ENCODE measurements around the gene WNT7A.

Gene WNT7A

GRCh38 chr3:13827256-13827655 is 52.6 kb downstream of the WNT7A start:
- no peaks in the 10 kb centered on the region for H3K36me3 ChIP-seq (ENCODE audit: control insufficient read depth, insufficient read depth, low read length)

GRCh38 chr3:13826672-13827071 is 53.2 kb downstream of the WNT7A start:
- Histone ChIP-seq H3K9ac (ENCODE audit: low read length) (no peak overlapping the region), H3K27me3 (ENCODE audit: control insufficient read depth, insufficient read depth, low read length) (no peaks in the 10 kb centered on the region), H3K9me3 (ENCODE audit: control insufficient read depth, low read length) (no peaks in the 10 kb centered on the region), H3K4me3 (ENCODE audit: low read length) (no peak overlapping the region), H3K36me3 (ENCODE audit: control insufficient read depth, insufficient read depth, low read length) (no peaks in the 10 kb centered on the region), H3K4me1 (ENCODE audit: control insufficient read depth, insufficient read depth, low read length) (no peaks in the 10 kb centered on the region)

More at GRCh38 chr3:13827256-13827655, 52.6 kb downstream of the WNT7A start:
- Histone ChIP-seq H3K9me3 (ENCODE audit: control insufficient read depth, low read length) (no peaks in the 10 kb centered on the region), H3K4me1 (ENCODE audit: control insufficient read depth, insufficient read depth, low read length) (no peaks in the 10 kb centered on the region), H3K27me3 (ENCODE audit: control insufficient read depth, insufficient read depth, low read length) (no peaks in the 10 kb centered on the region), H3K4me3 (ENCODE audit: low read length) (no peak overlapping the region), H3K9ac (ENCODE audit: low read length) (no peak overlapping the region)

DNA sequence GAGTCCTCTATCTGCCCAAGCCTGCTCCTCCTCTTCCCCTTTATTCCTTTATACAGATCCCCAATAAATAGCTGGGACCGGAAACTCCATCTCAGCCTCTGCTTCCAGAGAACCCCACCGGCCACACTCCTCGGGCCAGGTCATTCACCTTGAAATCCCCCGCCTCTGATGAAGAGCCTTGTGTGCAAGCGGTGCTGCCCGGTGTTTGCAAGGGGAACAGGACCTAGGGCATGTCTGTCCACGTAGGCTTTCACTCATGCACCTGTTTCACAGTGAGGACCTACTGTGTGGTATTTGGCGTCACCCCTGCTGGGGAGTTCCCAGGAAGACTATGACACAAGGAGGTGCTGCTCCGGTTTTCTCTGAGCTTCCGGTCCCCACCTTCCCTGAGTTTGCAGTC is 54.0 kb downstream of the WNT7A start:
- Histone ChIP-seq H3K9ac (ENCODE audit: low read length) (no peak overlapping the region), H3K4me1 (ENCODE audit: control insufficient read depth, insufficient read depth, low read length) (no peaks in the 10 kb centered on the region), H3K4me3 (ENCODE audit: low read length) (no peak overlapping the region), H3K9me3 (ENCODE audit: control insufficient read depth, low read length) (no peaks in the 10 kb centered on the region), H3K36me3 (ENCODE audit: control insufficient read depth, insufficient read depth, low read length) (no peaks in the 10 kb centered on the region), H3K27me3 (ENCODE audit: control insufficient read depth, insufficient read depth, low read length) (no peaks in the 10 kb centered on the region)

DNA sequence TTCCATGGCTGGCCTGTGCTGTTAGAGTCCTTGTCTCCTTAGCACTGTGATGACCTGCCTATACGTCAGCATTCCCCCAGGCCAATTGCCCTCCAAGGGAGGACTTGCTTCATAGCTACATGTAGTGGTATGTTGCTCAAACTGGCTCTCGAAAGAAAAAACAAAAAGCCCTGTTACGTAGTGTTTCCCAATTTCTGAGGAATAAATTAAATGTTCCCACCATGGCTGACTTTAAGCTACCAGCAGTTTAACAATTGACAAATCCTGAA is 54.6 kb downstream of the WNT7A start:
- Histone ChIP-seq H3K4me1 (ENCODE audit: control insufficient read depth, insufficient read depth, low read length) (no peaks in the 10 kb centered on the region), H3K27me3 (ENCODE audit: control insufficient read depth, insufficient read depth, low read length) (no peaks in the 10 kb centered on the region), H3K4me3 (ENCODE audit: low read length) (no peak overlapping the region), H3K9ac (ENCODE audit: low read length) (no peak overlapping the region), H3K36me3 (ENCODE audit: control insufficient read depth, insufficient read depth, low read length) (no peaks in the 10 kb centered on the region), H3K9me3 (ENCODE audit: control insufficient read depth, low read length) (no peaks in the 10 kb centered on the region)

DNA sequence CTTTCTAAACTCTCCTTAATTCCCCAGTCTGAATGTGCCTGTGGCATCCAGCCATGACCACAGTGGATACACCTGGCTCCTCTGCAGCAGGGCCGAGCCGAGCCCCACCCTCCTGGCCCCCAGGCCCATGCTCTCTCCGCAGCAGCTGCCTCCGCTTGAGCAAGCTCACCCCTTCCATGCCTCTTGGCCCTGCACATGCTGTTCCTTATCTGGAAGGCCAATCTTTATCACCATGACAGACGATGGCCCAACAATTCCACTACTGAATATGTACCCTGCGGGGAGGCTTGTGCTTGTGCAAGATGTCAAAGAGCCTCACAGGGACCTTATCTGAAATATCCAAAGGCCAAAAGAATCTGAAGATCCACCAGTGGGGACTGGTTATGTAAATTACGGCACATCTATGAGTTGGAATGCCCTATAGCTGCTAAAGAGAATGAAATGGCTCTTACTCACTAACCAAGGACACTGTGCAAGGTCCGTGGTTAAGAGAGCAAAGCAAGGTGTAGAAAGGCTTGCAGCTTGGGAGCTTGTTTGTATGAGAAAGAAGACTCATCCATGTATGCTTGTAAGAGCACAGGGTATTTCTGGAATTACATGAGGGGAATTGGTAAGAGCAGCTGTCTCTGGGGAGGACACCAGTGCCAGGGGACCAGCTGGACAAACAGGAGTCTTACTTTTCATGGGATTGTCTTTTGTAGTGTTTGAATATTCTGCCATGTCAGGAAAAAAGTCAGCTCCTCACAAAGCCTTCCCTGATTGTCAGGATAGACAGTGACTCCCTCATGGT is 55.2 kb downstream of the WNT7A start:
- no peak overlapping the region for H3K4me3 ChIP-seq (ENCODE audit: low read length)
- H3K4me1 ChIP-seq (ENCODE audit: control insufficient read depth, insufficient read depth, low read length): no peaks in the 10 kb centered on the region
- H3K36me3 ChIP-seq (ENCODE audit: control insufficient read depth, insufficient read depth, low read length): no peaks in the 10 kb centered on the region
- H3K27me3 ChIP-seq (ENCODE audit: control insufficient read depth, insufficient read depth, low read length): no peaks in the 10 kb centered on the region
- H3K9me3 ChIP-seq (ENCODE audit: control insufficient read depth, low read length): no peaks in the 10 kb centered on the region
- H3K9ac ChIP-seq (ENCODE audit: low read length): no peak overlapping the region

- Histone ChIP-seq H3K9me3 (ENCODE audit: control insufficient read depth, low read length) (no peaks in the 10 kb centered on the region), H3K4me1 (ENCODE audit: control insufficient read depth, insufficient read depth, low read length) (no peaks in the 10 kb centered on the region), H3K4me3 (ENCODE audit: low read length) (no peak overlapping the region), H3K36me3 (ENCODE audit: control insufficient read depth, insufficient read depth, low read length) (no peaks in the 10 kb centered on the region), H3K9ac (ENCODE audit: low read length) (no peak overlapping the region), H3K27me3 (ENCODE audit: control insufficient read depth, insufficient read depth, low read length) (no peaks in the 10 kb centered on the region)
Observed at GRCh38 chr3:13823692-13824091, 56.2 kb downstream of the WNT7A start.

DNA sequence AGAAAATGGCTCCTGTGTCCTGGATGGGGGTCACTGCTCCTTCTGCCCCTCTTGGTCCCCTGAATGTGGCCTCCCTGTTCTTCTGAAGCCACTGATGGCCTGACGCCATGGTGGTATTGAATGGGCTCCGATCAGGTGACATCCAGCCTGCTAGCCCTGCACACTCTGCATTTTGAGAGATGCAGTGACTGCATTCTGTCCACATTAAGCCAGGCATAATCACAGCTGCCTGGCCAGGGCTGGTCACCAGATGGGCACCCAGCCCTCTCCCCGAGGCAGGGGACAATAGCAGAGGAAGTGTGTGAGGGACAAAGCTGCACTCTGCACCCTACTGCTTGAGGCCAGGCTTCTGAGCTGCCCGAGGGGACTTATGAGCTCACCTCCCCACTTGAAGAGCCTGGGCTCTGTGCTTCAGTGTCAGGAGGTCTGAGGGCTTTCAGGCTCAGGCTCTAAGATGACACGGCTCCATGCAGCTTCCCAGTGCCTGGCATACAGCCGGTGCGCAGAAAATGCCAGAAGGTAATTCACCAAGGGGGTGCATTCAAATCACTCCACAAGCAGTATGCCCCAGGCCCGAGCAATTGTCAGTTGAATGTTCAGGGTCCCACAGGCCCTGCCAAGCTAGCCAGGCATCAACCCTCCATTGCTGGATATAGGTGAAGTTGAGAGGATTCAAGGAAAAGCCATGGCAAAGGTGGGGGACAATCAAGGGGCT is 56.8 kb downstream of the WNT7A start:
- Histone ChIP-seq H3K36me3 (ENCODE audit: control insufficient read depth, insufficient read depth, low read length) (no peaks in the 10 kb centered on the region), H3K27me3 (ENCODE audit: control insufficient read depth, insufficient read depth, low read length) (no peaks in the 10 kb centered on the region), H3K9ac (ENCODE audit: low read length) (no peak overlapping the region), H3K4me1 (ENCODE audit: control insufficient read depth, insufficient read depth, low read length) (no peaks in the 10 kb centered on the region), H3K4me3 (ENCODE audit: low read length) (no peak overlapping the region), H3K9me3 (ENCODE audit: control insufficient read depth, low read length) (no peaks in the 10 kb centered on the region)

GRCh38 chr3:13822042-13822441 is 57.8 kb downstream of the WNT7A start:
- Histone ChIP-seq H3K9ac (ENCODE audit: low read length) (no peak overlapping the region), H3K4me3 (ENCODE audit: low read length) (no peak overlapping the region), H3K9me3 (ENCODE audit: control insufficient read depth, low read length) (no peaks in the 10 kb centered on the region), H3K4me1 (ENCODE audit: control insufficient read depth, insufficient read depth, low read length) (no peaks in the 10 kb centered on the region), H3K36me3 (ENCODE audit: control insufficient read depth, insufficient read depth, low read length) (no peaks in the 10 kb centered on the region), H3K27me3 (ENCODE audit: control insufficient read depth, insufficient read depth, low read length) (no peaks in the 10 kb centered on the region)

DNA sequence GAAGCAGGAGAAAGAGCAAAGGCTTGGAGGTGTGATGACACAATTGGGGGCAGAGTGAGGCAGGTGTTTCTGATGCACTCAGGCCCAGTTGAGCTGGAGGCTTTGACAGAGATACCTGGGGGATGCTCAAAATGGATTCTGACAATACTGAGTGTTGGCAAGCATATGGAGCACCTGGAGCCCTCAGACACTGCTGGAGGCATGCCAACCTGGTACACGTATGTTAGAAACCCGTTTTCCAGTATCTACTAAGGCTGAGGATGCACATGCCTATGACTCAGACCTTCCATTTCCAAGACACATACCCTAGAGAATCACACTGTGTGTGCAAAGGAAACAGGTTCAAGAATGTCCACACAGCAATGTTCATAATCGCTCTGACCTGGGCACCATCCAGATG is 58.7 kb downstream of the WNT7A start:
- Histone ChIP-seq H3K9ac (ENCODE audit: low read length) (no peak overlapping the region), H3K9me3 (ENCODE audit: control insufficient read depth, low read length) (no peaks in the 10 kb centered on the region), H3K36me3 (ENCODE audit: control insufficient read depth, insufficient read depth, low read length) (no peaks in the 10 kb centered on the region), H3K27me3 (ENCODE audit: control insufficient read depth, insufficient read depth, low read length) (no peaks in the 10 kb centered on the region), H3K4me1 (ENCODE audit: control insufficient read depth, insufficient read depth, low read length) (no peaks in the 10 kb centered on the region), H3K4me3 (ENCODE audit: low read length) (no peak overlapping the region)

- Histone ChIP-seq H3K4me1 (ENCODE audit: control insufficient read depth, insufficient read depth, low read length) (no peaks in the 10 kb centered on the region), H3K9me3 (ENCODE audit: control insufficient read depth, low read length) (no peaks in the 10 kb centered on the region), H3K9ac (ENCODE audit: low read length) (no peak overlapping the region), H3K4me3 (ENCODE audit: low read length) (no peak overlapping the region), H3K27me3 (ENCODE audit: control insufficient read depth, insufficient read depth, low read length) (no peaks in the 10 kb centered on the region), H3K36me3 (ENCODE audit: control insufficient read depth, insufficient read depth, low read length) (no peaks in the 10 kb centered on the region)
Observed at GRCh38 chr3:13818919-13819318, 61.0 kb downstream of the WNT7A start.

DNA sequence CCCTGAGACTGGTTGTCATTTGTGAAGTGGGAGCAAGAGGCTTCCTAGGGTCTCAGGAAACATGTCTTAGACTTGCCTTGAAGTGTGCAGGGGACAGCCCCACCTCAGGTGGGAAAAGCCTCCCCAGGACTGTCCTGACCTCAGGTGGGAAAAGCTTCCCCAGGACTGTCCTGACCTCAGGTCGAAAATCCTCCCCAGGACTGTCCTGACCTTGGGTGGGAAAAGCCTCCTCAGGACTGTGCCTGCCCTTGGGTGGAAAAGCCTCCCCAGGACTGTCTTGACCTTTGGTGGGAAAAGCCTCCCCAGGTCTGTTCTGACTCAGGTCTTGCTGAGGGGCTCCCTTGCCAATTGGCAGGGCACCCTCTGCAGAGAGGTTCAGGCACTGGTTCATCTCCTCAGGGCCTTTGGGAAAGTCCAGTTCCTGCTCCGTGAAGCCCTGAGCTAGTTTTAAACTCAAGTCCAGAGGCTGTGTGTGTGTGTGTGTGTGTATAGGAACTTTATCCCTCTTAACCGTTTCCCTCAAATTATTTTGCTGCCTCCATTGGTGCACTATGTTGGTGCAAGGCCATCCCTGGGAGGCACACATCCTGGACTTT is 64.7 kb downstream of the WNT7A start:
- Histone ChIP-seq H3K9me3 (ENCODE audit: control insufficient read depth, low read length) (no peaks in the 10 kb centered on the region), H3K27me3 (ENCODE audit: control insufficient read depth, insufficient read depth, low read length) (no peaks in the 10 kb centered on the region), H3K36me3 (ENCODE audit: control insufficient read depth, insufficient read depth, low read length) (no peaks in the 10 kb centered on the region), H3K4me3 (ENCODE audit: low read length) (no peak overlapping the region), H3K9ac (ENCODE audit: low read length) (no peak overlapping the region), H3K4me1 (ENCODE audit: control insufficient read depth, insufficient read depth, low read length) (no peaks in the 10 kb centered on the region)

DNA sequence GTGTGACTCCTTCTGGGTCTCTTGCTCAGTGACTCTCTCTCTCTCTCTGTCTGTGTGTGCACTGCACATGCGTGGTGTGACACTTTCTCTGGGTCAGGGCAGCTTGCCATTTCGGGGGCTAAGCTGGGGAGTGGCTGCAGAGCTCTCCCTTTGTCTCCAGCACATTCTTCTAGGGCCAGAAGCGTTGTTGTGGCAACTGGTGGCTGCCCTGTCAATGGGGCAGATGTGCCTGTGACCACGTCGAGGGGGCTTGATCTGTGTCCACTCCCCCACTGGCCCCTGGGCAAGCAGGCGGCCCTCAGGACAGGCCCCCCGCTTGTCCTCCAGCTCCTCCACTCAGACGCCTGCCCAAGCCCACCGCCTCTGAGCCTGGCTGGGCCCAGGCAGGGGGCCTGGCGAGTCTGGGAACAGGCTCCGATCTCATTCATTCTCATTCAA is 67.8 kb downstream of the WNT7A start:
- Histone ChIP-seq H3K4me3 (ENCODE audit: low read length) (no peak overlapping the region), H3K36me3 (ENCODE audit: control insufficient read depth, insufficient read depth, low read length) (no peaks in the 10 kb centered on the region), H3K27me3 (ENCODE audit: control insufficient read depth, insufficient read depth, low read length) (no peaks in the 10 kb centered on the region), H3K9ac (ENCODE audit: low read length) (no peak overlapping the region), H3K4me1 (ENCODE audit: control insufficient read depth, insufficient read depth, low read length) (no peaks in the 10 kb centered on the region), H3K9me3 (ENCODE audit: control insufficient read depth, low read length) (no peaks in the 10 kb centered on the region)

Data from mucosa of stomach (tissue), 1 donor.